Uterus (tissue), 2 donors: ENCODE data around the gene ITGB1.

Experiments
- CTCF ChIP-seq, 4 experiments: fragments of 200-600 bp in 2 of 4; fragments of 450-650 bp in 2 of 4; sonication (generic) in 2 of 4; IDR thresholded peaks; one replicate each; pipeline ENCODE4 v1.5.1; 2016 to 2019; ENCODE audit warnings: antibody characterized with exemption in 4 of 4, mild to moderate bottlenecking in 2 of 4, moderate library complexity in 1 of 4
- POLR2A ChIP-seq, 2 donors: fragments of 450-650 bp; IDR thresholded peaks; one replicate each; pipeline ENCODE4 v1.6.1; 2016; ENCODE audit warnings: antibody characterized with exemption in 2 of 2, mild to moderate bottlenecking in 1 of 2, moderate library complexity in 1 of 2

- no peak for TF ChIP-seq CTCF (IDR thresholded peaks at IDR 0.05)
- TF ChIP-seq POLR2A (IDR thresholded peaks at IDR 0.05): no peak
Observed at GRCh38 chr10:32909456-32909855, 48.6 kb downstream of the ITGB1 start.
